Activated T-helper 1 cell treated with anti-CD3 and anti-CD28 coated beads, Interleukin-12 subunit alpha, Interleukin-12 subunit beta, Interleukin-2, Interleukin-4 antibody, amounts not matched to agents 30 ng/mL and 10 ng/mL and 1 ng/mL, durations not matched to agents 14 hours and 24 hours and 36 hours (primary cell): ENCODE results near the gene CNOT10. TPM values are rescaled to one million over a fixed set of nuclear protein-coding genes. Genes with fewer than 3 reads are reported as not detected.
A peak's percentile ranks its signal among the peaks of the same experiment; 100 is the strongest.
"Not testable (repeated sequence)": the region's sequence is repeated elsewhere in the genome, so short reads cannot be mapped to it uniquely, and the experiment has no call there.

Source experiments
- DNase-seq: peaks from one replicate; pipeline ENCODE4 v3.0.0; 2021; ENCODE audit warnings: low spot score
- H3K27ac Mint-ChIP-seq: one replicate; pipeline ENCODE4 v1.8.0; 2021; ENCODE audit warnings: mild to moderate bottlenecking, mixed read lengths
- H3K27me3 Mint-ChIP-seq: one replicate; pipeline ENCODE4 v1.8.0; 2022; ENCODE audit warnings: mild to moderate bottlenecking, moderate library complexity, mixed read lengths; ENCODE audit not compliant: insufficient read depth
- H3K36me3 Mint-ChIP-seq: one replicate; pipeline ENCODE4 v1.8.0; 2021; ENCODE audit warnings: low read depth, mixed read lengths
- H3K4me1 Mint-ChIP-seq: one replicate; pipeline ENCODE4 v1.8.0; 2021; ENCODE audit warnings: low read depth, mixed read lengths
- H3K4me3 Mint-ChIP-seq: one replicate; pipeline ENCODE4 v1.8.0; 2021; ENCODE audit warnings: mild to moderate bottlenecking, moderate library complexity, mixed read lengths
- H3K9me3 Mint-ChIP-seq: one replicate; pipeline ENCODE4 v1.8.0; 2021; ENCODE audit warnings: mixed read lengths
- intact Hi-C: fragments of 100-400 bp; cut with micrococcal nuclease; formaldehyde crosslinking; loops from one replicate; pipeline ENCODE4 v1.15.1; 2024
- total RNA-seq: library from RNA; stranded (reverse); gene quantifications from 2 replicates; pipeline ENCODE4 v1.2.3, GENCODE V29; 2022

Gene CNOT10
- total RNA-seq, 1 donor from 2014 or later, result 55.5 TPM

DNA sequence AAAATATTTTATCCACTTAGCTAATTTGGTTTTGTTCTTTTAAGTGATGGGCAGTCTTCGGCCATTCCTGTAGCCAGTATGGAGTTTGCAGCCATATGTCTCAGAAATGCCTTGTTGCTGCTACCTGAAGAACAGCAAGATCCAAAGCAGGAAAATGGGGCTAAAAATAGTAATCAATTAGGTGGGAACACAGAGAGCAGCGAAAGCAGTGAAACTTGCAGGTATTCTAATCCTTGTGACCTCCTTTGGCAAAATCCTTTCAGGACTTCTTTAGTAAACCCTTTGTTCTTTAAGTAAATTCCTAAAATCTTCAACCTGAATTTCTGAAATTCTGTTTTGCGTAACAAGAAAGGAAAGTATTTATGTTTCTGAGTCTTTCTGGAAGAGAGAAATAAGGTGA, 49.8 kb downstream of the CNOT10 start:
- intact Hi-C loops, result loop anchor here (5.0 kb wide), 1 partner anchor 333 kb away; no protein-coding TSS in a partner anchor

DNA sequence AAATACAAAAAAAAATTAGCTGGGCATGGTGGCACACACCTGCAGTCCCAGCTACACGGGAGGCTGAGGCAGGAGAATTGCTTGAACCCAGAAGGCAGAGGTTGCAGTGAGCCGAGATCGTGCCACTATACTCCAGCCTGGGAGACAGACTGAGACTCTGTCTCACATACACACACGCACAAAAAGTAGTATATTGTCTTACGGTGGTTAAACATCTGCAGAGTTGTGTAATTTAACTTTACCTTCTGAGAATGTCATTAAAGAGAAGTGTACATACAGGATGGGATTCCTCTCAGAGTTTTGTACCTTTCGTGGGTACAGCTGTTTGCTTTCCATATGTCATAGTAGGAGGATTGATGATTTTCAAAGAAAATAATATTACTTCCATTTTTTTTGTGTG, 58.5 kb downstream of the CNOT10 start:
- H3K4me3 Mint-ChIP-seq, H3K27me3 Mint-ChIP-seq, DNase-seq, H3K4me1 Mint-ChIP-seq, H3K9me3 Mint-ChIP-seq, H3K27ac Mint-ChIP-seq, intact Hi-C loops, H3K36me3 Mint-ChIP-seq: not testable (repeated sequence)

More for the DNA sequence above, 49.8 kb downstream of the CNOT10 start:
- H3K9me3 Mint-ChIP-seq, result no peaks in the 10 kb centered on the region
- H3K36me3 Mint-ChIP-seq, result peaks cover 20% of the 10 kb centered on the region
- no peak overlapping the region for H3K4me3 Mint-ChIP-seq
- no peaks in the 10 kb centered on the region for H3K4me1 Mint-ChIP-seq
- H3K27me3 Mint-ChIP-seq, result no peaks in the 10 kb centered on the region
- H3K27ac Mint-ChIP-seq, result no peak overlapping the region
- no peak for DNase-seq

GRCh38 chr3:32743934-32744333, 58.9 kb downstream of the CNOT10 start:
- H3K4me1 Mint-ChIP-seq, result no peaks in the 10 kb centered on the region
- no peaks in the 10 kb centered on the region for H3K27me3 Mint-ChIP-seq
- no peaks in the 10 kb centered on the region for H3K9me3 Mint-ChIP-seq
- no peak for DNase-seq
- H3K4me3 Mint-ChIP-seq, result no peak overlapping the region
- intact Hi-C loops, result no loop called here
- no peak overlapping the region for H3K27ac Mint-ChIP-seq
- H3K36me3 Mint-ChIP-seq, result peaks cover 7% of the 10 kb centered on the region

- H3K27me3 Mint-ChIP-seq, result no peaks in the 10 kb centered on the region
Measured at GRCh38 chr3:32751377-32751776, 66.4 kb downstream of the CNOT10 start.

DNA sequence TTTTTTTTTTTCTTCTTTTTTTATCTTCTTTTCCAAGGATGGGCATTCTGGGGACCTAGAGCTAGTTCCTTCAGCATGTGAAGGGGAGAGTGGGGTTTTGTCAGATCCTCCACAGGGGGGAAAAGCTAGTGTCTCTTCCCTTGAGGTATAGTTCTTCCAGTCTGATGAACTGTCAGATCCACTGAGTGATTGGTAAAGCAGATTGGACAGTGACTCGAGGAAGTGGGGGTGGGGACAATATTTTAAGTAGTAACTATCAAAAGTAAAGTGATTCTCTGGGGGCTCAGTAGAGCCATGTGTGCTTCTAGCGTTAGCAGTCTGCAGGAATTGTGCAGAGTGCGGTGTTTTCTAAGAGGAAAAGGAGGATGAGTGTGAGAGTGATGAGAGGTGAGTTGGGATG, 70.8 kb downstream of the CNOT10 start:
- intact Hi-C loops, result no loop called here
- no peak for DNase-seq
- Mint-ChIP-seq H3K9me3 (no peaks in the 10 kb centered on the region), H3K4me1 (peaks cover 11% of the 10 kb centered on the region), H3K4me3 (no peak overlapping the region), H3K36me3 (peaks cover 15% of the 10 kb centered on the region), H3K27ac (no peak overlapping the region), H3K27me3 (no peaks in the 10 kb centered on the region)

More at GRCh38 chr3:32751377-32751776, 66.4 kb downstream of the CNOT10 start:
- Mint-ChIP-seq H3K36me3 (peaks cover 14% of the 10 kb centered on the region), H3K4me1 (no peaks in the 10 kb centered on the region), H3K9me3 (no peaks in the 10 kb centered on the region), H3K4me3 (no peak overlapping the region), H3K27ac (no peak overlapping the region)
- DNase-seq, result no peak
- intact Hi-C loops, result no loop called here

GRCh38 chr3:32757618-32758374, 72.8 kb downstream of the CNOT10 start:
- Mint-ChIP-seq H3K27me3 (no peaks in the 10 kb centered on the region), H3K4me1 (peaks cover 11% of the 10 kb centered on the region), H3K4me3 (no peak overlapping the region), H3K36me3 (peaks cover 18% of the 10 kb centered on the region), H3K9me3 (no peaks in the 10 kb centered on the region), H3K27ac (no peak overlapping the region)
- intact Hi-C loops, result no loop called here
- DNase-seq, result no peak

GRCh38 chr3:32758375-32758753, 73.4 kb downstream of the CNOT10 start:
- intact Hi-C loops, result no loop called here
- no peak for DNase-seq
- no peaks in the 10 kb centered on the region for H3K27me3 Mint-ChIP-seq
- H3K4me3 Mint-ChIP-seq, result no peak overlapping the region
- H3K9me3 Mint-ChIP-seq, result no peaks in the 10 kb centered on the region
- peaks cover 11% of the 10 kb centered on the region for H3K4me1 Mint-ChIP-seq
- H3K36me3 Mint-ChIP-seq, result peaks cover 13% of the 10 kb centered on the region
- H3K27ac Mint-ChIP-seq, result no peak overlapping the region

GRCh38 chr3:32759342-32759741, 74.4 kb downstream of the CNOT10 start:
- no peak for DNase-seq
- intact Hi-C loops, result no loop called here
- H3K9me3 Mint-ChIP-seq, result no peaks in the 10 kb centered on the region
- H3K4me1 Mint-ChIP-seq, result peaks cover 11% of the 10 kb centered on the region
- H3K36me3 Mint-ChIP-seq, result peaks cover 10% of the 10 kb centered on the region
- no peaks in the 10 kb centered on the region for H3K27me3 Mint-ChIP-seq
- H3K27ac Mint-ChIP-seq, result no peak overlapping the region
- no peak overlapping the region for H3K4me3 Mint-ChIP-seq

GRCh38 chr3:32764481-32764880, 79.5 kb downstream of the CNOT10 start:
- Mint-ChIP-seq H3K9me3 (no peaks in the 10 kb centered on the region), H3K36me3 (peaks cover 21% of the 10 kb centered on the region), H3K27me3 (no peaks in the 10 kb centered on the region), H3K27ac (no peak overlapping the region), H3K4me3 (no peak overlapping the region), H3K4me1 (no peaks in the 10 kb centered on the region)
- intact Hi-C loops, result no loop called here
- DNase-seq, result no peak

DNA sequence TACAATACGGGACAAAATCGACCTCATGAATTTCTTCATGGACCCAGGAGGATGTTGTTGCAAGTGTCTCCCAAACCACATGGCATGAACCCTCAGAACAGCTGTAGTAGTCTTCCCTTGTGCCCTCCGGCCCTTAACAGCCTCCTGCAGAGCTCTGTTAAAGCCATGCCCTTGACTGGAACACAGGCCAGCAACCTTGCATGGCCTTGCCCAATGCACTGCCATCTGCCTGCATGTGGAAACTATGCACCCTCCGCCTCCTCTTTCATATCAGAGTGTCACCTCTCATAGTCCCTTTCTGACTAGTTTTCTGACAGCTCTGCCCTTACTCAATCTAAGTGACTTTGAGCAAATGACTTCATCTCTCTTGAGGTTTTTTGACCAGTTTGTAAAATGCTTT, 93.4 kb downstream of the CNOT10 start:
- intact Hi-C loops, result no loop called here
- DNase-seq, result no peak
- H3K4me3 Mint-ChIP-seq, result no peak overlapping the region
- peaks cover 11% of the 10 kb centered on the region for H3K36me3 Mint-ChIP-seq
- no peak overlapping the region for H3K27ac Mint-ChIP-seq
- H3K9me3 Mint-ChIP-seq, result no peaks in the 10 kb centered on the region
- H3K4me1 Mint-ChIP-seq, result peaks cover 5% of the 10 kb centered on the region
- peaks cover 7% of the 10 kb centered on the region for H3K27me3 Mint-ChIP-seq

DNA sequence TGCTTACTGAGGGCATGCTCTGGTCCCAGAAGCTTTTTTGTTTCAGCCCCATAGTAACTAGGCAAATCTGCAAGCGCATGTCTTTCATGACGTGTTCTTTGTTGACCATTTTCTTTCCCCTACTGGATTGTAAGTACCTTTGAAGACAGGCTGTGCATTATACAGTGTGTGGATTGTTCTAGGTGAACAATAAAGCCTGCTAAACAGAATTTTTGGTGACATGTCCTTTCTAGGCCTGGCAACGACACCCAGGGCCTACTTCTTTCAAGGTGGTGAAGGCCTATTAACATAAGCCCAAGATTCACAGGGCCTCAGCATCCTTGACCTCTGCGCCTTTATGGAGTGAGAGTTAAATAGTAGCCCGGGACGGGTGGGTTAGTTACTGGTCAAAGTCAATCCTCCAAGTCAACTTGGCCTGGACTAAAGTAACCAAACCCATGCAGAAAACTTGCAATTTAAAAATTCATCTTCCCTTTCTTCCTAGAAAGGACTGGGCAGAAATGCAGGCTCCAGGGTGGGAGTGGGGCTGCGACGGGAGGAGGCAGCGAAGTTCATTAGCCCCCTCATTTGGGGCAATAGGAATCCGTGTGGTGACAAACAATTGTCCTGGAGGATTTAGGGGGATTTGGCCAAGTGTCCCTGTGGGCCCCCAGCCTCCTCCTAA, 95.2 kb downstream of the CNOT10 start:
- Mint-ChIP-seq H3K4me3 (peak overlapping the region; percentile 84), H3K4me1 (peaks cover 5% of the 10 kb centered on the region), H3K27ac (no peak overlapping the region), H3K36me3 (peaks cover 4% of the 10 kb centered on the region), H3K27me3 (peaks cover 7% of the 10 kb centered on the region), H3K9me3 (no peaks in the 10 kb centered on the region)
- no peak for DNase-seq
- intact Hi-C loops, result no loop called here

DNA sequence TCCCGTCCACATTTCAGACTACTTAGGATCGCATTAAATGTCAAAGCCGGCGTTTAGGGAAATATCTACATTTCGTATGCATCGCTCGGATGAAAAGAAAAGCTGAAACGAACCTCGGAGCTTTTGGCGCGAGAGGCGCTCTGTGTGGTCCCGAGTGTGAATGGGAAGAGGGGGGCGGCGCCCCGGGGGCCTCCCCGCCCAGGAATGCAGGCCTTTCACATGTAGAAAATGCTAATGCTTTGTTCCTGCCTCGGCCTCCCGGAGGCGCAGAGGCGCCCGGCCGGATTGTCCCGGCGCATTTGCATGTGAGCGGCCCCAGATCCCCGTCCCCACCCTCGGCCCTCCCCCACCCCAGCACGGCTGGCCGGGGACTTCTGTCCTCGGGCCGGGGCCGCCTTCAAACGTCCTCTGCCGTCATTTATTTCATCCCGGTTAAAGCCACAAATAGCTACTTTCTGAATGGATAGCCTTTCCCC, 95.8 kb downstream of the CNOT10 start:
- Mint-ChIP-seq H3K27ac (peak overlapping the region; percentile 19), H3K4me3 (peak overlapping the region; percentile 84), H3K4me1 (peaks cover 5% of the 10 kb centered on the region), H3K27me3 (peaks cover 7% of the 10 kb centered on the region), H3K36me3 (peaks cover 4% of the 10 kb centered on the region), H3K9me3 (no peaks in the 10 kb centered on the region)
- DNase-seq, result peak; percentile 2
- intact Hi-C loops, result loop anchor here (1.0 kb wide), 5 partner anchors 37 to 270 kb away; partner anchors contain the start of genes CNOT10 and TRIM71
